Measurements from ENCODE around the gene DNMBP.

DNA sequence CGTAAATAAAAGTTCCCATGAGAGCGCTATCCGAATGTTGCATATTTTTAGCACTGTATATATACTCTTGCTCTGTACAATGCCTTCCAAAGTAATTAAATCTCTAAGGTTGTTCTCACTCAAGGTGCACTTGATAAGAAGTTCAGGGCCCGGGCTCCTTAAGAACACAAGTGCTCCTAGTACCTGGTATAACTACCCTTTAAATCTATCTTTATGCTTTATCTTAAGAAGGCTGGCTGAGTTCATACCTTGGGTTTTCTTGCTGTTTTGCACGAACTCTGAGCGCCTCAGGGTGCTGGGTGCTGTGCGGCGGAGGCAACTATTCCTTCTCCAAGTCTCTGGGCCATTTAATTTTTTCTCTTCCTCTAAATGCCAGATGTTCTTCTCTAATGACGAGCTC, 80.4 kb downstream of the DNMBP start:
- TF ChIP-seq, protein P1, sequence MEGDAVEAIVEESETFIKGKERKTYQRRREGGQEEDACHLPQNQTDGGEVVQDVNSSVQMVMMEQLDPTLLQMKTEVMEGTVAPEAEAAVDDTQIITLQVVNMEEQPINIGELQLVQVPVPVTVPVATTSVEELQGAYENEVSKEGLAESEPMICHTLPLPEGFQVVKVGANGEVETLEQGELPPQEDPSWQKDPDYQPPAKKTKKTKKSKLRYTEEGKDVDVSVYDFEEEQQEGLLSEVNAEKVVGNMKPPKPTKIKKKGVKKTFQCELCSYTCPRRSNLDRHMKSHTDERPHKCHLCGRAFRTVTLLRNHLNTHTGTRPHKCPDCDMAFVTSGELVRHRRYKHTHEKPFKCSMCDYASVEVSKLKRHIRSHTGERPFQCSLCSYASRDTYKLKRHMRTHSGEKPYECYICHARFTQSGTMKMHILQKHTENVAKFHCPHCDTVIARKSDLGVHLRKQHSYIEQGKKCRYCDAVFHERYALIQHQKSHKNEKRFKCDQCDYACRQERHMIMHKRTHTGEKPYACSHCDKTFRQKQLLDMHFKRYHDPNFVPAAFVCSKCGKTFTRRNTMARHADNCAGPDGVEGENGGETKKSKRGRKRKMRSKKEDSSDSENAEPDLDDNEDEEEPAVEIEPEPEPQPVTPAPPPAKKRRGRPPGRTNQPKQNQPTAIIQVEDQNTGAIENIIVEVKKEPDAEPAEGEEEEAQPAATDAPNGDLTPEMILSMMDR (conservative IDR thresholded peaks at IDR 0.05; ENCODE audit: low read depth, low read length): no peak
- TF ChIP-seq MAFK (IDR thresholded peaks at IDR 0.05; ENCODE audit: low read depth, low read length): no peak
- no peak for TF ChIP-seq POLR2A (IDR thresholded peaks at IDR 0.05; ENCODE audit: low read depth, low read length)
- TF ChIP-seq FOS (IDR thresholded peaks at IDR 0.05; ENCODE audit: low read depth, low read length): no peak
- no peak for TF ChIP-seq RCOR1 (IDR thresholded peaks at IDR 0.05; ENCODE audit: insufficient replicate concordance, low read length)
- TF ChIP-seq, protein P2, sequence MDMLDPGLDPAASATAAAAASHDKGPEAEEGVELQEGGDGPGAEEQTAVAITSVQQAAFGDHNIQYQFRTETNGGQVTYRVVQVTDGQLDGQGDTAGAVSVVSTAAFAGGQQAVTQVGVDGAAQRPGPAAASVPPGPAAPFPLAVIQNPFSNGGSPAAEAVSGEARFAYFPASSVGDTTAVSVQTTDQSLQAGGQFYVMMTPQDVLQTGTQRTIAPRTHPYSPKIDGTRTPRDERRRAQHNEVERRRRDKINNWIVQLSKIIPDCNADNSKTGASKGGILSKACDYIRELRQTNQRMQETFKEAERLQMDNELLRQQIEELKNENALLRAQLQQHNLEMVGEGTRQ (IDR thresholded peaks at IDR 0.05; ENCODE audit: low read depth, low read length): no peak
- no peak for TF ChIP-seq SMC3 (IDR thresholded peaks at IDR 0.05; ENCODE audit: low read depth, low read length)
- TF ChIP-seq MXI1 (IDR thresholded peaks at IDR 0.05; ENCODE audit: borderline replicate concordance, low read depth, low read length): no peak
